Amygdala (tissue), 56 donors: ENCODE results near the gene MOV10L1.

Experiments
- DNase-seq, 56 donors: peaks; one replicate each; lab custom pipeline; 2025; lab: John Stamatoyannopoulos, UW

MOV10L1 gene

GRCh38 chr22:50058906-50059880 lies 30.6 kb upstream of the MOV10L1 start:
- DNase-seq = no peak

- DNase-seq = no peak
Observed at GRCh38 chr22:50059881-50060262, 29.9 kb upstream of the MOV10L1 start.

GRCh38 chr22:50060441-50061140 lies 29.2 kb upstream of the MOV10L1 start:
- DNase-seq = peak in 1 of 56 donors; percentile 21

- no peak for DNase-seq
Observed at GRCh38 chr22:50061141-50061823, 28.5 kb upstream of the MOV10L1 start.

GRCh38 chr22:50061824-50062355 lies 27.9 kb upstream of the MOV10L1 start:
- DNase-seq = no peak

DNA sequence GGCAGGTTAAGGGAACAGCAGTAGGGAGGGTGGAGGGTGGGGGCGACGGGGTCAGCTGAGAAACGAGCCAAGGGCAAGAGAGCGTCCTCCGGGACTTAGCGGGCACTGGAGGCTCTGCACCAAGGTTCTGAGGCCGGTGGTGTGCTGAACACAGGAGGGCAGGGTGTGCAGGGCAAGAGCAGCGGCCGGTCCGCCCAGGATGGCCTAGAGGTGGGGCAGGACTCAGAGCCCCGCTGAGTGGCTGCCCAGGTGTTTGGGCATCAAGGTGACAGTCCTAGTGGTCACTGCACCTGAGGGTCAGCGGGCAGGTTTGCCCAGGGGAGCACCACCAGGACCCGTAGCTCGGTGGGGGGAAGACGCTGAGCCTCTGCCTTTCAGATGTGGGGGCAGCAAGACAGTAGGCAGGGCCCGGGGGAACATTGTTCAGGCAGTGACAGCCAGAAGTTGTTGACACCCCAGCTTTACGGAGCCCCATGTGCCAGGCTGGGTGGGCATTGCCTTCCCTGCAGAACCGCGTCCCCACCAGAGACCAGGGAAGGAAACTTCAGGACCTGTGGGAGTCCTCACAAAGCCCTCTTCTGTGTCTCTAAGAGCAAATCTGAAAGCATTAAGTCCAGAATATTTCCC lies 27.2 kb upstream of the MOV10L1 start:
- DNase-seq = no peak

GRCh38 chr22:50063589-50064393 lies 26.0 kb upstream of the MOV10L1 start:
- no peak for DNase-seq

GRCh38 chr22:50064453-50064852 lies 25.4 kb upstream of the MOV10L1 start:
- no peak for DNase-seq

- DNase-seq = no peak
Observed at GRCh38 chr22:50067244-50067643, 22.6 kb upstream of the MOV10L1 start.

- no peak for DNase-seq
Observed at GRCh38 chr22:50068096-50068495, 21.7 kb upstream of the MOV10L1 start.

DNA sequence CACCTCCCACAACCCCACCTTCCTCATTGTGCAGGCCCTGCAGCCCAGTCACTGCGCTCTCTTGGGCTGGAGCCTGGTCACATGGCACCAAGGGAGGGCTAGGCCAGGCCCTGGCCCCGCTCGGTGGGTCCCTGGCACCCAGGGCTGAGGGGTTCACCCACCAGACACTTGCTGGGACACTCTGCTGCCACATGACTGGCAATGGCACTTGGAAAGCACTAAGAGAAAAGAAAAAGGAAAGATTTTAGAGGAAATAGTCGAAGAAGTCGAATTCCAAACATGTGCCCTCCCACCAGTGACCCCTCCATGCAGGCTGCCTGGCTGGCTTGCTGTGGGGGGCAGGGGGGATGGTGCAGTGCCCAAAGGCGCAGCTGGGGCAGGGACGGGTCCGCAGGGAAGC lies 19.4 kb upstream of the MOV10L1 start:
- no peak for DNase-seq

DNA sequence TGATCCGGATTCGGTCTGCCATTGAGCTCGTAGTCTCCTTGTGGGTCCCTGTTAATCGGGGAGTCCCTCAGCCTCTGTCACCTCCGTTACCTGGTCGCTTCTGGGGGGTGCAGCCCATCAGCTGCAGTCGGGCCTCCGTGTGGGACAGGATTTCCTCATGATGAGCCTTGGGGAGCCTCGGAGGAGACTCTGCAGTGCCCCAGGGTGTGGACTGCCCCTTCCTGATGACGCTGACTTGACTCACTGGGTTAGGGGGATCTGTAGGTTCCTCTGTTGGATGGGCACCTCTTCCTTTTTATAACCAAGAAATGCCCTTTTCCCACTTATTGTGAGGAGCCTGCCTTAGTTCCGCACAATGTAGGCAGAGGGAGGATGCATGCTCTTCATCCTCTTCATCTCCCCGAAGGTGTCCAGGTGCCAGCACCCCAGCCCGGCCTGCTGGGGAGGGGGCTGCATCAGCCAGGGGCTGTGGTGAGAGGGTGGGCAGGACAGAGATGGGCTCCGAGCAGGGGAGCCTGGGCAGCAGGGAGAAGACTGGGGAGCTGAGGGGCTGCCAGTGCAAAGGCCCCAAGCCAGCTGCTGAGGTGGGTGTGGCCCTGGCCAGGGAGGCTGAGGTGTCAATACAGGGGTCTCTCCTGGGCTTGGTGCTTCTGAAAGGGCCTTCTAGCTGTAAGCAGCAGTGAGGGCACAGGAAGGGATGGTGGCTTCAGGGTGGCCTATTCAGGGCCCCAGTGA lies 18.2 kb upstream of the MOV10L1 start:
- DNase-seq = no peak

- DNase-seq = no peak
Observed at GRCh38 chr22:50072167-50072555, 17.6 kb upstream of the MOV10L1 start.

DNA sequence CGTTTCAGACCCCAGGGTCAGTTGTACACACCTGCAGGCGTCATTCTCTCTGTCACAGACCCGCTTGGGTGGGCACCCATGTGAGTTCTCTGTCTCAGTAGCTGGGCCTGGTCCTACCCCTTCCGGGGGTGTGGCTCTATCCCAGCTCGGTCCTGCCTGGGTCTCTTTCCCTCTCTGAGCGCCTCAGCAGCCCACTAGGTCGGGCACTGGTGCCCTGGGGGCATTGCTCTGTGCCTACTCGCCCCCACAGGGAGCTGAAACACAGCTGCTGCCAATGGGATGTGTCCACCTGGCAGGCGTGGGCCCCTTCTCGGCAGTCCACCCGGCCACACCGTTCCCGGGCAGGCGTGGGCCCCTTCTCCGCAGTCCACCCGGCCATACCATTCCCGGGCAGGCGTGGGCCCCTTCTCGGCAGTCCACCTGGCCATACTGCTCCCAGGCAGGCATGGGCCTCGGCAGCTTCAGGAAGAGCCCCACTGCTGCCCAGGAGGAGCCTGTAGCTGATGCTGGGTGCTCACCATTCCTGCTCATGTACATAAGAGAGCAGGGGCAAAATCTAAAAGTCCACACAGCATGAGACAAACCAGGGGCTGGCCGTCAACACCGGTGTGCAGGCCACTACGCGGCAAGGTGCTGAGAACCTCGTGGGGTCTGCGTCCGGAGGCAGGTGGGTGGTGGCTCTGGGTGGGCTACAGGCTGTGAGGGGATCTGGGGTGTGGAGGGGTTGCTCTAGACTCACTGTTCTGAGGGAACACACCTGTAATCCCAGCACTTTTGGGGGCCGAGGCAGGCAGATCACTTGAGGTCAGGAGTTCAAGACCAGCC lies 16.9 kb upstream of the MOV10L1 start:
- no peak for DNase-seq

DNA sequence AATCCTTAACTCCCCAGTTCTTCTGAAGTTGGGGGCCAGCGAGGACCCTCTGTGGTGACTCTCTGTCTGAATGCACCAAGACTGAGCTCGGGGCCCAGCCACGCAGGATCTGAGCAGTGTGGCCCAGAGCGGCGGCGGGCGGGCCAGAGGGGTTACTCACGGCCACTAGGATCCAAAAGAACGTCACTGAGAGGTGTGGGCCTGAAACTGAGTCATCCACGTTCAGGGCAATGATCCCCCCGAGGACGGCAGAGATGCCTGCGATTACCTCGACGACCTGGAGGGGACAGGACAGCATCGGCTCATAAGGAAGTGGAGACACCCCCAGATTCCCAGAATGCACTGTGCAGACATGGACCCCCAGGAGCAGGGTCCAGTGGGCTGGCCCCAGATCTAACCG lies 15.8 kb upstream of the MOV10L1 start:
- DNase-seq = no peak

GRCh38 chr22:50074551-50075530 lies 15.0 kb upstream of the MOV10L1 start:
- peak in 5 of 56 donors; percentile 25 to 58 (median 34) for DNase-seq
